Activated CD4-positive, alpha-beta T cell treated with anti-CD3 and anti-CD28 coated beads for 36 hours (primary cell): ENCODE measurements around the gene HEYL. TPM values are rescaled to one million over a fixed set of nuclear protein-coding genes. Genes with fewer than 3 reads are reported as not detected.
"Not testable (repeated sequence)": the region's sequence is repeated elsewhere in the genome, so short reads cannot be mapped to it uniquely, and the experiment has no call there.

Experiments used
- ATAC-seq: fragments of 200-7000 bp; cut with Tn5 transposase; one replicate; pipeline ENCODE4 v1.10.0; 2021; ENCODE audit warnings: mild to moderate bottlenecking, moderate library complexity
- CTCF ChIA-PET: fragments of 350-600 bp; sonication (Branson Sonifier 250); formaldehyde crosslinking; loops from one replicate; lab custom pipeline; 2021; ENCODE audit warnings: antibody characterized with exemption; lab: Charles Lee
- POLR2A ChIA-PET: fragments of 350-600 bp; sonication (Branson Sonifier 250); formaldehyde crosslinking; loops from one replicate; lab custom pipeline; 2021; ENCODE audit warnings: antibody characterized with exemption, inconsistent platforms; lab: Charles Lee
- DNase-seq: peaks from one replicate; pipeline ENCODE4 v3.0.0-alpha.2; 2020
- H3K27ac Mint-ChIP-seq: one replicate; pipeline ENCODE4 v1.8.0; 2021; ENCODE audit warnings: mixed read lengths
- H3K27me3 Mint-ChIP-seq: one replicate; pipeline ENCODE4 v1.8.0; 2021; ENCODE audit warnings: mixed read lengths
- H3K36me3 Mint-ChIP-seq: one replicate; pipeline ENCODE4 v1.8.0; 2021; ENCODE audit warnings: low read depth, mixed read lengths
- H3K4me1 Mint-ChIP-seq: one replicate; pipeline ENCODE4 v1.8.0; 2021; ENCODE audit warnings: mixed read lengths
- H3K4me3 Mint-ChIP-seq: one replicate; pipeline ENCODE4 v1.8.0; 2021; ENCODE audit warnings: mild to moderate bottlenecking, moderate library complexity, mixed read lengths
- H3K9me3 Mint-ChIP-seq: one replicate; pipeline ENCODE4 v1.8.0; 2021; ENCODE audit warnings: low read depth, mixed read lengths
- intact Hi-C, 2 experiments: fragments of 100-400 bp; cut with DNase I in 1 of 2; cut with micrococcal nuclease in 1 of 2; formaldehyde crosslinking; loops; one replicate each; pipeline versions ENCODE4 v1.14.2 to v1.15.1; 2022 to 2024; cut with DNase I, micrococcal nuclease
- total RNA-seq, 2 experiments: library from RNA; stranded (reverse); gene quantifications; one replicate each; pipeline ENCODE4 v1.2.3, GENCODE V29; 2021

HEYL gene
- total RNA-seq, 2 experiments from 2014 or later, result 0.19 to 0.23 TPM

- H3K9me3 Mint-ChIP-seq, result no peaks in the 10 kb centered on the region
- peaks cover 9% of the 10 kb centered on the region for H3K4me1 Mint-ChIP-seq
- H3K27me3 Mint-ChIP-seq, result no peaks in the 10 kb centered on the region
- ATAC-seq (peak; percentile 92), DNase-seq (peak; percentile 92)
- intact Hi-C loops, result loop anchor here (5.0 to 10.0 kb wide), 2 partner anchors 128 to 185 kb away; partner anchors contain the start of gene PPIE (in 1 of the 2)
- POLR2A ChIA-PET, result no interaction called here
- no peaks in the 10 kb centered on the region for H3K36me3 Mint-ChIP-seq
- CTCF ChIA-PET, result interaction anchor here (0.7 to 12.5 kb wide), 20 partner anchors 8 to 518 kb away, joined by 3 to 339 read pairs (median 4); partner anchors contain the start of gene PPIE
- H3K4me3 Mint-ChIP-seq, result no peak overlapping the region
- H3K27ac Mint-ChIP-seq, result no peak overlapping the region
Measured at GRCh38 chr1:39609618-39610331, 29.7 kb downstream of the HEYL start.

DNA sequence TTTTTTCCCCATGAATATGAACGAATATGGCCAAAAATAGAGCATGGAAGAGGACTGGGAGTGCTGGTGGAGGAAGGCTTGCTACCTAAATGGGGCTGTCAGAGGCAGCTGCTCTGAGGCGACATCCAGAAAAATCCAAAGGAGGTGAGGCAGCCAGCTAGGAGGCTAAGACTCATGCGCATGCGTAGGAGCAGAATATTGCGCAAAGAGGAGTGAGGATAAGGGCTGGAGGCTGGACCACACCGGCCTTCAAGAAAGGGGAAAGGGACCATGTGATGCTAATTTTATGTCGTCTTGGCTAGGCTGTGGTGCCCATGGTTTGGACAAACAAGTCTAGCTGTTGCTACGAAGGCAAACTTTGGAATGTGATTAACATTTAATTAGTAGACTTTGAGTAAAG, 30.5 kb downstream of the HEYL start:
- POLR2A ChIA-PET, result no interaction called here
- Mint-ChIP-seq H3K27me3 (peaks cover 2% of the 10 kb centered on the region), H3K4me3 (no peak overlapping the region), H3K9me3 (no peaks in the 10 kb centered on the region), H3K4me1 (peaks cover 9% of the 10 kb centered on the region), H3K36me3 (no peaks in the 10 kb centered on the region), H3K27ac (no peak overlapping the region)
- CTCF ChIA-PET, result interaction anchor here (0.6 to 12.5 kb wide), 23 partner anchors 9 to 511 kb away, joined by 3 to 339 read pairs (median 4); partner anchors contain the start of gene NT5C1A
- no peak for DNase-seq
- intact Hi-C loops, result loop anchor here (5.0 to 10.0 kb wide), 2 partner anchors 128 to 186 kb away; partner anchors contain the start of gene PPIE (in 1 of the 2)
- ATAC-seq, result no peak

GRCh38 chr1:39603677-39604076, 35.8 kb downstream of the HEYL start:
- H3K36me3 Mint-ChIP-seq, ATAC-seq, POLR2A ChIA-PET, H3K27ac Mint-ChIP-seq, H3K4me3 Mint-ChIP-seq, H3K4me1 Mint-ChIP-seq, H3K9me3 Mint-ChIP-seq, DNase-seq, H3K27me3 Mint-ChIP-seq: not testable (repeated sequence)
- CTCF ChIA-PET, result interaction anchor here (0.9 to 12.5 kb wide), 6 partner anchors 9 to 216 kb away, joined by 3 to 339 read pairs (median 4); no protein-coding TSS in a partner anchor
- intact Hi-C loops, result loop anchor here in 1 of 2 experiments (10.0 kb wide), 1 partner anchor 191 kb away; no protein-coding TSS in a partner anchor

- H3K27ac Mint-ChIP-seq, DNase-seq, ATAC-seq, H3K4me3 Mint-ChIP-seq, H3K27me3 Mint-ChIP-seq, POLR2A ChIA-PET, H3K36me3 Mint-ChIP-seq, H3K9me3 Mint-ChIP-seq: not testable (repeated sequence)
- peaks cover 22% of the 10 kb centered on the region for H3K4me1 Mint-ChIP-seq
- intact Hi-C loops, result loop anchor here in 1 of 2 experiments (10.0 kb wide), 1 partner anchor 193 kb away; no protein-coding TSS in a partner anchor
- CTCF ChIA-PET, result interaction anchor here (0.7 to 12.5 kb wide), 6 partner anchors 9 to 198 kb away, joined by 3 to 339 read pairs (median 3); no protein-coding TSS in a partner anchor
Measured at GRCh38 chr1:39601667-39602255, 37.7 kb downstream of the HEYL start.

DNA sequence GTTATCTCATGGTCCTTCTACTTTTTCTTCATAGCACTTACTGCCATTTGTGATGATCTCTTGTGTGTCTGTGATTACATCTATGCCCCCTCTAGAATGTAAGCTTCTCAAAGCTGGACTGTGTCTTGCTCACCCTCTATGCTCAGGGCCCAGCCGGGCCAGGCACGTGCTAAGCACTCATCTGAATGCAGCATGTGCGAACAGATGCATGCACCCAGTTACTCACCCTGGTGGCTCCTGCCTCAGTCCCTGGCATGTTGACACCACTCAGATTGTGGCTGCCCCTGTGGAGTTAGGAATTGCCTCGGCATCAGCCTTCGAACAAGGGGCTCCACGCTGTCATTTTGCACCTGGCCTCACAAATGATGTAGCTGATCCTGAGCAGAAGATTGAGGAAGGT, 43.3 kb downstream of the HEYL start:
- ChIA-PET POLR2A (no interaction called here), CTCF (interaction anchor here (0.9 to 2.5 kb wide), 3 partner anchors 10 to 202 kb away, joined by 3 to 9 read pairs (median 4); no protein-coding TSS in a partner anchor)
- ATAC-seq, result no peak
- no peak overlapping the region for H3K4me3 Mint-ChIP-seq
- H3K27me3 Mint-ChIP-seq, result peaks cover 2% of the 10 kb centered on the region
- H3K4me1 Mint-ChIP-seq, result peaks cover 19% of the 10 kb centered on the region
- H3K36me3 Mint-ChIP-seq, result no peaks in the 10 kb centered on the region
- H3K27ac Mint-ChIP-seq, result no peak overlapping the region
- intact Hi-C loops, result no loop called here
- DNase-seq, result no peak
- H3K9me3 Mint-ChIP-seq, result no peaks in the 10 kb centered on the region

GRCh38 chr1:39593386-39593785, 46.1 kb downstream of the HEYL start:
- ATAC-seq (no peak), DNase-seq (no peak)
- Mint-ChIP-seq H3K9me3 (no peaks in the 10 kb centered on the region), H3K27ac (no peak overlapping the region), H3K4me3 (no peak overlapping the region), H3K36me3 (no peaks in the 10 kb centered on the region), H3K4me1 (peaks cover 10% of the 10 kb centered on the region), H3K27me3 (no peaks in the 10 kb centered on the region)
- POLR2A ChIA-PET, result no interaction called here
- CTCF ChIA-PET, result interaction anchor here (1.9 kb wide), 1 partner anchor 11 kb away, joined by 4 read pairs; no protein-coding TSS in a partner anchor
- intact Hi-C loops, result no loop called here

DNA sequence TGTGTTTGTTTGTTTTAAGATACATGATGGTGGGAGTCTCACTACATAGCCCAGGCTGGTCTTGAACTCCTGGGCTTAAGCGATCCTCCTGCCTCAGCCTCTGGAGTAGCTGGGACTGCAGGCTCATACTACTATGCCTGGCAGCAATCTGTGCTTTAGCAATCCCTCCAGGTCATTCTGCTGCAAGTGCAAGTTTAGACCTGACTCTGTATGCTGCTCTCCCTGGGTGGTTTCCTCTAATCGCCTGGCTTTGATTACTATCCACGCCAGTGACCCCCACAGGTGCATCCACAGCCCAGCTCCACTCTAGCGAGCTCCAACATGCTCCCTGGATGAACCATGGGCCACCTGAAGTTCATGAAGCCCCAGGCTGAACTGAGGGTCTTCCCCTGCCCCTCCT, 47.4 kb downstream of the HEYL start:
- intact Hi-C loops, result no loop called here
- no peaks in the 10 kb centered on the region for H3K27me3 Mint-ChIP-seq
- CTCF ChIA-PET, result interaction anchor here (0.7 kb wide), 2 partner anchors 14 to 106 kb away, joined by 3 read pairs; no protein-coding TSS in a partner anchor
- no peak overlapping the region for H3K27ac Mint-ChIP-seq
- H3K9me3 Mint-ChIP-seq, result no peaks in the 10 kb centered on the region
- H3K36me3 Mint-ChIP-seq, result no peaks in the 10 kb centered on the region
- POLR2A ChIA-PET, result no interaction called here
- H3K4me3 Mint-ChIP-seq, result no peak overlapping the region
- no peaks in the 10 kb centered on the region for H3K4me1 Mint-ChIP-seq
- DNase-seq (no peak), ATAC-seq (no peak)

DNA sequence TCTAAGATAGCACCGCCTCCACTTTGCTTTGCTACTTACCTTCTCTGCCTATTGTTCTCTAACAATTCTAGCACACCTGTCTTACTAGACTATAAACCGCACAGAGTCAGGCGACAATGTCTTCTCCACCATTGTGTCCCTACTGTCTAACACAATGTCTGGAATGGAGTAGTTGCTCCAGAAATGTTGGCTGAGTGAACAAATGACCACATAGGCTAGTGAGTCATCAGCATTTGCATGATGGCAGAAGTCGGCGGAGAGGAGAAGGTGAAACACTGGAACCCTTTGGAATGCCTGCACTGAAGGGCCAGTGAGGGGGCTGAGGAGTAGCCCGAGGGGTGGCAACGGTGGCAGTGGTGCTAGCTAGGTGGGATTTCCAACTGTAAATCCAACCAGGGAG, 48.9 kb downstream of the HEYL start:
- CTCF ChIA-PET, result interaction anchor here (0.7 to 0.8 kb wide), 2 partner anchors 10 kb away, joined by 3 read pairs; no protein-coding TSS in a partner anchor
- H3K4me3 Mint-ChIP-seq, result no peak overlapping the region
- H3K27me3 Mint-ChIP-seq, result no peaks in the 10 kb centered on the region
- H3K27ac Mint-ChIP-seq, result no peak overlapping the region
- intact Hi-C loops, result no loop called here
- ATAC-seq, result no peak
- no peaks in the 10 kb centered on the region for H3K4me1 Mint-ChIP-seq
- H3K36me3 Mint-ChIP-seq, result no peaks in the 10 kb centered on the region
- H3K9me3 Mint-ChIP-seq, result no peaks in the 10 kb centered on the region
- POLR2A ChIA-PET, result no interaction called here
- no peak for DNase-seq

DNA sequence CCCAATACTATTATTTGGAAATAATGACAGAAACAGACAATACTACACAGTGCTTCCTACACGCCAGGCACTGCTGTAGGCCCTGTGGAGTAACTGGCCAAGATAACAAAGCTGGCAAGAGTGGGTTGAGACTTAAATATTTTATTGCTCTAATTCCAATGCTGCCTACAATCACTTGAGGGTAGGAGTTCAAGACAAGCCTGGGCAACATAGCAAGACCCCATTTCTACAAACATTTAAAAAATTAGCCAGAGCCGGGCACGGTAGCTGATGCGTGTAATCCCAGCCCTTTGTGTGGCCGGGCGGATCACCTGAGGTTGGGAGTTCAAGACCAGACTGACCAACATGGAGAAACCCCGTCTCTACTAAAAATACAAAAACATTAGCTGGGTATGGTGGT, 53.5 kb downstream of the HEYL start:
- H3K4me3 Mint-ChIP-seq, result no peak overlapping the region
- H3K9me3 Mint-ChIP-seq, result no peaks in the 10 kb centered on the region
- H3K27me3 Mint-ChIP-seq, result peaks cover 3% of the 10 kb centered on the region
- intact Hi-C loops, result no loop called here
- no peak overlapping the region for H3K27ac Mint-ChIP-seq
- H3K4me1 Mint-ChIP-seq, result no peaks in the 10 kb centered on the region
- ChIA-PET POLR2A (interaction anchor here (0.5 kb wide), 1 partner anchor 103 kb away, joined by 5 read pairs; no protein-coding TSS in a partner anchor), CTCF (interaction anchor here (0.7 kb wide), 1 partner anchor 23 kb away, joined by 4 read pairs; no protein-coding TSS in a partner anchor)
- ATAC-seq, result no peak
- no peaks in the 10 kb centered on the region for H3K36me3 Mint-ChIP-seq
- DNase-seq, result no peak

- H3K4me3 Mint-ChIP-seq, result peak overlapping the region; percentile 90
- DNase-seq (peak; percentile 45), ATAC-seq (peak; percentile 27)
- intact Hi-C loops, result loop anchor here in 1 of 2 experiments (1.0 to 10.0 kb wide), 10 partner anchors 17 to 1881 kb away; partner anchors contain the start of genes AKIRIN1, CAP1, CDCA8 and MYCBP
- H3K9me3 Mint-ChIP-seq, result no peaks in the 10 kb centered on the region
- H3K4me1 Mint-ChIP-seq, result peaks cover 37% of the 10 kb centered on the region
- ChIA-PET CTCF (interaction anchor here (0.7 to 2.6 kb wide), 7 partner anchors 8 to 89 kb away, joined by 3 to 11 read pairs (median 3); no protein-coding TSS in a partner anchor), POLR2A (interaction anchor here (0.6 to 1.6 kb wide), 3 partner anchors 30 to 257 kb away, joined by 3 to 6 read pairs (median 4); no protein-coding TSS in a partner anchor)
- no peaks in the 10 kb centered on the region for H3K27me3 Mint-ChIP-seq
- peak overlapping the region; percentile 90 for H3K27ac Mint-ChIP-seq
- peaks cover 45% of the 10 kb centered on the region for H3K36me3 Mint-ChIP-seq
Measured at GRCh38 chr1:39576016-39576657, 63.3 kb downstream of the HEYL start.
